Smooth muscle cell of the coronary artery (primary cell): ENCODE results near the gene OR5H15. TPM values are rescaled to one million over a fixed set of nuclear protein-coding genes. Genes with fewer than 3 reads are reported as not detected.

Source experiments
- total RNA-seq: library from RNA; depleted of rRNA; stranded (reverse); fragments of >200 nt; gene quantifications from 2 replicates; pipeline ENCODE4 v1.2.3, GENCODE V29; 2014; ENCODE audit warnings: low replicate concordance

OR5H15 gene
- not detected in 2 replicates for total RNA-seq

GRCh38 chr3:98166396-98166795 is at the start of gene OR5H15:
Gene OR5H15 (plus strand): TSS chr3:98166696. CDS start chr3:98168700, 2,004 bp downstream.

DNA sequence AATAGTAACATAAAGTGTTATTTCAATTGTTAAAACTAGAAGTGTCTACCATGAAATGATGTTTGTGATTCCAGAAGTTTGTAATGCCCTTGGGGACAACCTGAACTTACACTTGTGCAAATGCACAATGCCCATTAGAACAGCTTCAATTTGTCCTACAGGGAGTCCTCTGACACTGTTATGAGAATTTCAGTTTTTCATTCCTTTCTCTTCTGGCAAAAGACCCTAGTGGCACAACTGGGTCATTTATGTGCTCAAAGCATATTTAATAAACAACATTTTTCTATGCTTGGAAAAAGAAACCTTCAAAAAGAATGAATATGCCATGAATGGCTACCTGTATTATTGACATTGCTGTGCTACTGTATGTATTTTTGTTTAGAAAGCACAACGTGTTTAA is 36.1 kb upstream of the OR5H15 start, which contains the start of gene OR5H1:
Gene OR5H1, plus strand, starts transcription at position 301 of the 400 bp plus-strand sequence. CDS start 1,977 bp downstream, outside the sequence.

DNA sequence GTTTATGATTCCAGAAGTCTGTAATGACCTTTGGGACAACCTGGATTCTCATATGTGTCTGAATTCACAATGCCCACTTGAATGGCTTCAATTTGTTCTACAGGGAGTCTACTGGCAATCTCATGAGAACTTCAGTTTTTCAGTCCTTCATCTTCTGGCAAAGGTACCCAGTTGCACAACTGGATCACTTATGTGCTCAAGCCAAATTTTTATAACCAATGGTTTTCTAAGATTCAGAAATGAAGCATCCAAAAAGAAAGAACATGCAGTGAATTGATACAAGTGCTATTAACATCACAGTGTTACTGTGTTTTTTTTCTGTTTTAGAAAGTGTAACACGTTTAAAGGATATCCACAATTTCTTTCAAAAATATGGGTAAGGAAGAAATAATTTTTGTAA is 19.3 kb upstream of the OR5H15 start, which contains the start of gene OR5H14:
Gene OR5H14, plus strand, starts transcription at position 301 of the 400 bp plus-strand sequence. CDS start 1,907 bp downstream, outside the sequence.

Other genes with a start within 250 kb of the OR5H15 start
- 17.7 and 27.4 TPM in 2 replicates for gene RIOX2, start 194.3 kb upstream of the OR5H15 start, total RNA-seq
- gene GABRR3, start 131.4 kb upstream of the OR5H15 start, total RNA-seq: not detected in 2 replicates
- gene OR5AC2, start 79.5 kb upstream of the OR5H15 start, total RNA-seq: not detected in 2 replicates
- gene OR5H1, start 36.0 kb upstream of the OR5H15 start, total RNA-seq: not detected in 2 replicates
- not detected in 2 replicates for gene OR5H14, start 19.2 kb upstream of the OR5H15 start, total RNA-seq
- gene OR5H6, start 97.5 kb downstream of the OR5H15 start, total RNA-seq: not detected in 2 replicates
- not detected in 2 replicates for gene OR5H2, start 115.8 kb downstream of the OR5H15 start, total RNA-seq
- gene OR5K4, start 187.2 kb downstream of the OR5H15 start, total RNA-seq: not detected in 2 replicates
- gene OR5K3, start 224.0 kb downstream of the OR5H15 start, total RNA-seq: not detected in 2 replicates